Activated naive CD4-positive, alpha-beta T cell treated with anti-CD3 and anti-CD28 coated beads, Interleukin-2, amount 50 U/mL, for 24 hours (primary cell): ENCODE measurements around the gene ACOT11.

Source experiments
- H3K27ac Mint-ChIP-seq: one replicate; pipeline ENCODE4 v1.8.0; 2021; ENCODE audit warnings: mild to moderate bottlenecking, mixed read lengths
- H3K27me3 Mint-ChIP-seq: one replicate; pipeline ENCODE4 v1.8.0; 2021; ENCODE audit warnings: mixed read lengths
- H3K36me3 Mint-ChIP-seq: one replicate; pipeline ENCODE4 v1.8.0; 2021; ENCODE audit warnings: mixed read lengths
- H3K4me1 Mint-ChIP-seq: one replicate; pipeline ENCODE4 v1.8.0; 2021; ENCODE audit warnings: mixed read lengths
- H3K4me3 Mint-ChIP-seq: one replicate; pipeline ENCODE4 v1.8.0; 2021; ENCODE audit warnings: mild to moderate bottlenecking, mixed read lengths
- H3K9me3 Mint-ChIP-seq: one replicate; pipeline ENCODE4 v1.8.0; 2021; ENCODE audit warnings: mixed read lengths

The ACOT11 gene

DNA sequence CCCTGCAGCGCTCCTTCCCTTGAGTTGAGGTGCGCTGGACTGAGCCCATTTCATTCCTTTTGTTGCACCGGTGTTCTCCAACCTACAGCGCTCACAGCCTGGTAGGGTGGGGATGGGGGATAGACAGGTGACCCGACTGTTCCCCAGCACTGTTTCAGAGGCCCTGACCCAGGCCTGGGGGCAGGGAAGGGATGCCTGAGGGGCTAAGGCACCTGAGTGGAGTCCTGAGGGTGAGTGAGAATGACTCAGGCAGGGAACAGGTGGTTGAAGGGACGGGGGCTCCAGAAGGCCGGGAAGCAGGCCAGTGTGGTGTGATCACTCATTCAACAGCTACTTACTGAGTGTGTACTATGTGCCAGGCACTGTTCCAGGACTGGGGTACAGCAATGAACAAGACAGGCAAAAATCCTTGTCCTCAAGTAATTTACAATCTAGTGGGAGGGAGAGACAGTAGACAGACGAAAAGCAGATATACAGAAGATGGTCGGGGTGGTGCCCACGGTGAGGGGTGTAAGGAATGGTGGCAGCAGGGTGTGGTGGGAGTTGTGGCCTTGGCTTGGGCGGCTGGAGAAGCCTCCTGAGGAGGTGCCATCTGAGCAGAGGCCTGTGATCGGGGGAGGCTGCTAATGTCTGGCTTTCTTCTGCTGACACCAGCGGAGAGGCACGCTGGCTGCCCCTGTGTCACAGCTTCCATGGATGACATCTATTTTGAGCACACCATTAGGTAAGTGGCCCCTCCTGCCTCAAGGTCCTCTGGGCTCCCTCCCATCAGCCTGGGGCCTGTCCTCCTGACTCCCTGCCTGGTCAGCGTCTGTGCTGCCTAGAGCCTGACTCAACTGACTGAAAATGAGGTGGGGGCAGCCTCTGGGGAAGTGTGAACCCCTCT, 37.4 kb downstream of the ACOT11 start:
- H3K4me3 Mint-ChIP-seq, result no peak overlapping the region
- peaks cover 5% of the 10 kb centered on the region for H3K4me1 Mint-ChIP-seq
- no peaks in the 10 kb centered on the region for H3K9me3 Mint-ChIP-seq
- no peaks in the 10 kb centered on the region for H3K36me3 Mint-ChIP-seq
- no peaks in the 10 kb centered on the region for H3K27me3 Mint-ChIP-seq
- no peak overlapping the region for H3K27ac Mint-ChIP-seq

DNA sequence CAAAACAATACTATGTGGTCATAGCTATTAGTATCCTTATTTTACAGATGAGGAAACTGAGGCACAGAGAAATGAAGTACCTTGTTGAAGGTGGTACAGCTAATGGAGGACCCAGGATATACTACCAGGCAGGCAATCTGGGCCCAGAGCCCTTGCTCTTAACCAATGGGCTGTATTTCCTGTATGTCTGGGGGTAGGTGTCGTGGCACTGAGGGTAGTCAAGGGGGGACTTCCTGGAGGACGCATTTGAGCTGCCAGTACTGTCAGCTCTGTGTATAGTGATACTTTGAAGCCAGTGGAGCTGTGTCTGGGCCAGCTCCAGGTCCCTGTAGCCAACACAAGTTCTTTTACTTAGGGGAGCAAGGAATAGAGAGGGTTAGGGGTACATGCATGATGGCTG, 40.3 kb downstream of the ACOT11 start:
- Mint-ChIP-seq H3K9me3 (no peaks in the 10 kb centered on the region), H3K4me1 (peaks cover 5% of the 10 kb centered on the region), H3K27ac (no peak overlapping the region), H3K4me3 (no peak overlapping the region), H3K36me3 (no peaks in the 10 kb centered on the region), H3K27me3 (no peaks in the 10 kb centered on the region)

DNA sequence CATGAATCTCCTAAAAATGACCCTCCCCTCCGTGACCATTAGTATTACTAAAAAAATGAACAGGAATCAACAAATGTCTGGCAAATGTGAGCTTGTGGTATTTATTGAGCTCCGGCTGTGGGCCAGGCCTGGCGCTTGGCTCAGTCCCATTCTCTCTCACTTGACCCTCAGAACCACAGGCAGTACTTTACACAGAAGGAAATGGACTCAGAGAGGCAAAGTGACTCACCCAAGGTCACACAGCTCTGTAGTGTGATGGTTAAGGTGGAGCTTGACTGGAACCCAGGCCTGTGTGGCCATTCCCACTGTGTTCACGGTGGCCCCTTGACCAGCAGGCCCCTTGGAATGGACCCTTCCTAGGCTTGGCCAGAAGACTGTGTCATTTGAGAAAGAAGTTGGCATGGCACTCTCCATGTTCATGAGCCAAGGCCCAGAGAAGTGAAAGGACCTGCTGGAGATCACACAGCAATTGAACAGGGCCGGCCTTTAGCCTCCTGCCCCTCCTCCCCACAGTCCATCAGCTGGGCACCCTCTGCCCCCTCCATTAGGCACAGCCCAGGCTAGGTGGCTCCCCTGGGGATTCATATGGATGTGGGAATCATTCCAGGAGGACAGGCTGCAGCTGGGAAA, 43.2 kb downstream of the ACOT11 start:
- H3K9me3 Mint-ChIP-seq, result no peaks in the 10 kb centered on the region
- no peak overlapping the region for H3K4me3 Mint-ChIP-seq
- no peak overlapping the region for H3K27ac Mint-ChIP-seq
- no peaks in the 10 kb centered on the region for H3K27me3 Mint-ChIP-seq
- no peaks in the 10 kb centered on the region for H3K36me3 Mint-ChIP-seq
- H3K4me1 Mint-ChIP-seq, result peaks cover 5% of the 10 kb centered on the region

DNA sequence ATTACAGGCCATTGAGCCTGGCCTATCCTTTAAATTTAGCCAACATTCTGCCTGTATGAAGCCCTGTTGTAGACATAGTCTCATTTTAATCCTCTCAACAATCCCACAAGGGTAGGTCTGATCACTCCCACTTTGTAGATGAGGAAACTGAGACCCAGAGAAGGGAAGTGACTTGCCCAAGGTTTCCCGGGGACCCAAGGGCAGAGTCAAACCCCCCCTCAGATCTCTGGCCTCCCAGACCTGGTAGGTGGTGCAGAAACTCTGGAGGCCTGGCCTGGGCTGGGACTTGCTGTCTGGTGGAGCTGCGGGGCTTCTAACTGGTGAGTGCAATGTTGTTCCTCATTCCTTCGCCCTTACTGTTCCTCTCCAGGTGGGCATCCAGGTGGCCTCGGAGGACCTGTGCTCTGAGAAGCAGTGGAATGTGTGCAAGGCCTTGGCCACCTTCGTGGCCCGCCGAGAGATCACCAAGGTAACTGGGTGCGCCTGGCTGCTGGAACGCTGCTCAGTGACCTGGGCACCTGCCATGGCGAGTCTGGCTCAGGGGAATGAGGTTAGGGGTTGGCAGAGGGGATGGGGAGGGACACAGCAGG, 45.6 kb downstream of the ACOT11 start:
- Mint-ChIP-seq H3K4me3 (no peak overlapping the region), H3K4me1 (no peaks in the 10 kb centered on the region), H3K27me3 (no peaks in the 10 kb centered on the region), H3K9me3 (no peaks in the 10 kb centered on the region), H3K27ac (no peak overlapping the region), H3K36me3 (no peaks in the 10 kb centered on the region)

DNA sequence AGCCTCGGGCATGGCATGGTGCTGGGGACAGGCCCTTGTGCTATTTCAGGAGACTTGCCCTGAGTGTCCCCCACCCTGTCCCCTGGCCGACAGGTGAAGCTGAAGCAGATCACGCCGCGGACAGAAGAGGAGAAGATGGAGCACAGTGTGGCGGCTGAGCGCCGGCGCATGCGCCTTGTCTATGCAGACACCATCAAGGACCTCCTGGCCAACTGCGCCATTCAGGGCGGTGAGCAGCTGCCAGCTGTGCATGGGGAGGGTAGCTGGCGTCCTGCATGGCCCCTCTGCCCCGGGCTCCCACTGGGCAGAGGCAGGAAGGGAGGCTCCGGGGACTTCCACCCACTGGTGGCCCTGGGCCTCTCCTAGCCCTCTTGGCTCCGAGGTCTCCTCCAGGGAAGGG, 46.4 kb downstream of the ACOT11 start:
- Mint-ChIP-seq H3K36me3 (no peaks in the 10 kb centered on the region), H3K27ac (no peak overlapping the region), H3K9me3 (no peaks in the 10 kb centered on the region), H3K4me3 (no peak overlapping the region), H3K27me3 (no peaks in the 10 kb centered on the region), H3K4me1 (no peaks in the 10 kb centered on the region)

DNA sequence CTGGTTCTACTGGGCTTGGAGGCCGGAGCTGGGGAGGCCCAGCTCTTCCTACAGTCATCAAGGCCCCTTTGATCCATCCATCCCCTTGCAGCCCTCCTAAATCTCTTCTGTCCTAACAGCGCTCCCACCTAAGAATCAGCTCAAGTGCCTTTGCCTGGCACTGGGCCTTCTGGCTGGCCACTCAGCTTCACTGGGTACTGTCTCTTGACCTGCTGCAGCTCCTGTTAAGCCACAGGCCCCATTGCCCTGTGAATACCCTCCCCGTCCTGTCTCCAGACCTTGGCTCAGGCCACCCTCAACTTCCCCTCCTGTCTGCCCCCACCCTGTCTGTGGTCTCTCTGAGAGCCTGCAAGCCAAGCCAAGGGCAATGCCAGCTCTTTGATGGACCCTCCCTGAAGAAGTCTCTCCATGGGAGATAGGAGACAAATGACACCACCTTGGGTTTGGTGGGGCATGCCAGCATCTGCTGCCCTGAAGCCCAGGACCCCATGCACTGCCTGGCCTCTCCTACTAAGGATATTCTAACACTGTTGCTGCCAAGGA, 48.0 kb downstream of the ACOT11 start:
- no peak overlapping the region for H3K27ac Mint-ChIP-seq
- H3K4me3 Mint-ChIP-seq, result no peak overlapping the region
- no peaks in the 10 kb centered on the region for H3K9me3 Mint-ChIP-seq
- no peaks in the 10 kb centered on the region for H3K36me3 Mint-ChIP-seq
- H3K4me1 Mint-ChIP-seq, result no peaks in the 10 kb centered on the region
- H3K27me3 Mint-ChIP-seq, result no peaks in the 10 kb centered on the region

DNA sequence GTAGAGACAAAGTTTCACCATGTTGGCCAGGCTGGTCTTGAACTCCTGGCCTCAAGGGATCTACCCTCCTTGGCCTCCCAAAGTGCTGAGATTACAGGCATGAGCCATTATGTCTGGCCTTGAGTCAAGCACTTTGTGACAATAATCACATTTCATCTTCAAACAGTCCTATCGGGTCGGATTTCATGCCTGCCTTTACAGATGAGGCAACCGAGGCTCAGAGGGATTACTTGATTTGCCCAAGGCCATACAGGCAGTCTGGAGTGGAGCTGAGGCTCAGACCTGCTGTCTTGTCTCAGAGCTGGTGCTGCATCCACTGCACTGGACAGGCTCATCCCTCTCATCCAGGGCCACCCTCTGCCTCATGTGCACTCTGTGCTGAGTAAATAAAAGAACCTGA, 48.7 kb downstream of the ACOT11 start:
- Mint-ChIP-seq H3K27me3 (no peaks in the 10 kb centered on the region), H3K36me3 (no peaks in the 10 kb centered on the region), H3K9me3 (no peaks in the 10 kb centered on the region), H3K27ac (no peak overlapping the region), H3K4me1 (no peaks in the 10 kb centered on the region), H3K4me3 (no peak overlapping the region)

DNA sequence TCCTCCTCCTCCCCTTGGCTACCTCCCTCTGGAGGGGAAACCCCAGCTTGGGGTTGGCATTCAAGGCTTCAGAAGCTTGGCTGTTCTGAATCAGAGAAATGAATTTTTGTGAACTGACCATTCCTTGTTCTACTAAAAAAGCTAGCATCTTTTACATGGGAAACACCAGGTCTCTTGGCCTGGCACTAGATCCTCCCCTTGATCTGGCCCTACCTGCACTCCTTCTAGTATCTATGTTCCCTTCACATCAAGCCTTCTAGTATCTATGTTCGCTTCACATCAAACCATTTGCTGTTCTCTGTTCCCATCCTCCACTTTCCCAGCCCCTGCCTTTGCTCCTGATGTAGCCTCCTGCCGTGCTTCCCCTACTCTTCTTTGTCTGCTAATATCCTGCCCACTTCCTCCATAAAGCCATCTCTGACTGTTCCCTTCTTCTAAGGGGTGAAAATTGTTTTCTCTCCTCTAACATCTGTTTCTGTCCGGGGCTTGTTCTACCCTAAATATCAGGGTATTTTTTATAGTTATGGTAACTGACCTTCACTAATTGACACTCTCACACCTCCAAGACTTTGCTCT, 49.5 kb downstream of the ACOT11 start:
- H3K27me3 Mint-ChIP-seq, result no peaks in the 10 kb centered on the region
- H3K4me3 Mint-ChIP-seq, result no peak overlapping the region
- no peaks in the 10 kb centered on the region for H3K9me3 Mint-ChIP-seq
- no peak overlapping the region for H3K27ac Mint-ChIP-seq
- no peaks in the 10 kb centered on the region for H3K4me1 Mint-ChIP-seq
- H3K36me3 Mint-ChIP-seq, result no peaks in the 10 kb centered on the region

DNA sequence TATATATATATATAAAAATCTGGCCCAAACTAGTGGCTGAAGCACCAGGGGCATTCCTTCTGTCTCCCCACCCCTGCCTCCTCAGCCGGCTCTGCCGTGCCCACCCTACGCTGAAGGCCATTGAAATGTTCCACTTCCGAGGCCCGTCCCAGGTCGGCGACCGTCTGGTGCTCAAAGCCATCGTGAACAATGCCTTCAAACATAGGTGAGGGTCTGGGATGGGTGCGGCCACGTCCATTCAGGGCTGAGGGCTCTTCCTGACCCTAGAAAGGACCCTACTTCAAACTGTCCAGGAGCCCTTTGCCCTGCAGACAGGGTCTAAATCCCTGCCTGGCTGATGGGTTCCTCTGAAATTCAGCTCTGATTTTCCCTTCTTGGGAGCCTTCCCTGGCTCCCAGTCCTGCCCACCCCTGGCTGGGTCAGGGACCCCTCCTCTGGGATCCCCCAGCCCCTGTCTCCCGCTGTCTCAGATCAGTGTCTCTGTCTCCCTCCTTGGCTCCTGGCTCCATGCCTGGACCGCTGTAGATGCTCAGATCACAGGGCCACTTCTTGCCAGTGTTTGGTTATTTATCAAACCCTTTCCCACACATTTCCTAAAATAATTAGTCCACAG, 51.3 kb downstream of the ACOT11 start:
- H3K9me3 Mint-ChIP-seq, result no peaks in the 10 kb centered on the region
- no peaks in the 10 kb centered on the region for H3K36me3 Mint-ChIP-seq
- H3K27me3 Mint-ChIP-seq, result no peaks in the 10 kb centered on the region

DNA sequence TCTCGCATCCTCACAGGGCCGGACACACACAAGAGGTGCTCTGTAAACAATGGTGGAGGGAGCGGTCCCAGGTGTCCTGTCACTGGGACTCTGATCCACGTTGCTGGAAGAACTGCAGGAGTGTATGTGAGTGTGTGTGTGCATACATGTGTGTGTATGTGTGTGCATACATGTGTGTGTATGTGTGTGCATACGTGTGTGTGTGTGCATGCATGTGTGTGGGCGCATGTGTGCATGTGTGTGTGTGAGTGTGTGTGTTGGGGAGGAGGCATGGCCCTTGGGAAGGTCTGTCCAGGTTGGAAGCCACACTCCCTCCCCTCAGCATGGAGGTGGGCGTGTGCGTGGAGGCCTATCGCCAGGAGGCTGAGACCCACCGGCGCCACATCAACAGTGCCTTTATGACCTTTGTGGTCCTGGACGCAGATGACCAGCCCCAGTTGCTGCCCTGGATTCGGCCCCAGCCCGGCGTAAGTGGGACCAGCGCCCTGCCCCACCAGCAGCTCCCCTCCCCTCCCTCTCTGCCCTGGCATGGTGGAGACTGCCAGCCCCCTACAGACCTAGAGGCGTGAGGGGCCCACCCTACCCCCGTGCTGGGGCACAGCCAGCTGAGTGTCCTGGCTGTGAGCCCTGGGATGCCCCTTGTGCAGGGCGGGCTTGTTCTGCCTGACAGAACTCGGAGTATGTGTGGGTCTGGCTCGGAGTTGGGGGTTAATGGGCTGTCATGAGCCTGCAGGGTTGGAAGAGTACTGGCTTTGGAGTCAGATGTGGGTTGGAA, 53.1 kb downstream of the ACOT11 start:
- H3K36me3 Mint-ChIP-seq, result no peaks in the 10 kb centered on the region
- peaks cover 14% of the 10 kb centered on the region for H3K4me1 Mint-ChIP-seq
- no peaks in the 10 kb centered on the region for H3K27me3 Mint-ChIP-seq
- H3K9me3 Mint-ChIP-seq, result no peaks in the 10 kb centered on the region
- H3K27ac Mint-ChIP-seq, result no peak overlapping the region
- no peak overlapping the region for H3K4me3 Mint-ChIP-seq

More for the DNA sequence above, 51.3 kb downstream of the ACOT11 start:
- Mint-ChIP-seq H3K4me1 (peaks cover 2% of the 10 kb centered on the region), H3K27ac (no peak overlapping the region), H3K4me3 (no peak overlapping the region)

DNA sequence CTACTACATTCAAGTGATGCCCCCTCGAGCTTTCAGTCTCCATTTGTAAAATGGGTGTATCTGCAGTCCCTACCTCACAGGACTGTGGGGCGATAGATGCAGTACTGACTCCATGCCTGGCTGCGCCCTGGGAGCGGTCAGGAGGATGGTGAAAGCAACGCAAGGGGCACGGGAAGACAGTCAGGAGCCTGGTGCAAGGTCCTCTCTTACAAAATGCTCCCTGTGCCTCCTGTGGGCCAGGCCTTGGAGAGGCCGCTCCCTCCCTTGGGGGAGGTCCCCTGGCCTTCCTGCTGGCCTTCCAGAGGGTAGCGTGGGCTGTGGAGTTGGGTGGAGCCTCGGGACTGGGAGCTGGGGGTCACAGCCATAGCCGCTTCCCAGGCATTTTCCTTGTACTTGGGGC, 53.7 kb downstream of the ACOT11 start:
- H3K4me1 Mint-ChIP-seq, result peaks cover 14% of the 10 kb centered on the region
- H3K27me3 Mint-ChIP-seq, result no peaks in the 10 kb centered on the region
- no peak overlapping the region for H3K27ac Mint-ChIP-seq
- no peaks in the 10 kb centered on the region for H3K9me3 Mint-ChIP-seq
- no peak overlapping the region for H3K4me3 Mint-ChIP-seq
- no peaks in the 10 kb centered on the region for H3K36me3 Mint-ChIP-seq

DNA sequence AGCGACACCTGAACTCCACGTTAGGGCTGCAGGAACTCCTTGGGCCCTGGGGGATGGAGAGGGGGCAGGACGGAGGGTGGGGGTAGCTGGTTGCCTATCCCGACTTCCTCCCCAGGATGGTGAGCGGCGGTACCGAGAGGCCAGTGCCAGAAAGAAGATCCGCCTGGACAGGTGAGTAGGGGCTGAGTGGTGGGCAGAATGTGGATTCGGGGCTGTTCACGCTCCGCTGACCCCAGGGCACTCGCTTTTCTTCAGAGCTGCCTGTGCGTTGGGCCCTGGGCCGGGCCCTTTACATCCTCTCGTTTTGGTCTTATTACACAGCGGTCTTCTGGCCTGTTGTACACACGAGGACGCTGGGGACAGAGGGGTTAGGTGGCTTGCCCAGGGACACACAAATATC, 54.5 kb downstream of the ACOT11 start:
- H3K9me3 Mint-ChIP-seq, result no peaks in the 10 kb centered on the region
- no peak overlapping the region for H3K4me3 Mint-ChIP-seq
- no peaks in the 10 kb centered on the region for H3K27me3 Mint-ChIP-seq
- H3K27ac Mint-ChIP-seq, result no peak overlapping the region
- H3K4me1 Mint-ChIP-seq, result peaks cover 14% of the 10 kb centered on the region
- no peaks in the 10 kb centered on the region for H3K36me3 Mint-ChIP-seq

DNA sequence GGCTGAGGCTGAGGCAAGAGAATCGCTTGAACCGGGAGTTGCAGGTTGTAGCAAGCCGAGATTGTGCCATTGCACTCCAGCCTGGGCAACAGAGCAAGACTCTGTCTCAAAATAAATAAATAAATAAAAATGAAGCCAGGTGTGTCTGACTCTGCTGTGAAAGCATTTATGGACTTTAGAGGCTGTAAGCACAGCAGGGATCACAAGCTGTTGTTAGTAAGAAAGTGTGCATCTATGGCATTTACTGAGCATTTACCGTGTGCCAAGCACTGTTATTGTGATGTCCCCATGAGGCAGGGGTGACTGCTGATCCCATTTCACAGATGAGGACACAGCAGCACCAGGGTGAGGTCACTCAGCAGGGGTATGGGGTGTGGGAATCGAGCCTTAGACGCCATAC, 55.2 kb downstream of the ACOT11 start:
- no peaks in the 10 kb centered on the region for H3K36me3 Mint-ChIP-seq
- no peaks in the 10 kb centered on the region for H3K9me3 Mint-ChIP-seq
- H3K27ac Mint-ChIP-seq, result no peak overlapping the region
- H3K4me1 Mint-ChIP-seq, result peaks cover 14% of the 10 kb centered on the region
- H3K4me3 Mint-ChIP-seq, result no peak overlapping the region
- H3K27me3 Mint-ChIP-seq, result no peaks in the 10 kb centered on the region

DNA sequence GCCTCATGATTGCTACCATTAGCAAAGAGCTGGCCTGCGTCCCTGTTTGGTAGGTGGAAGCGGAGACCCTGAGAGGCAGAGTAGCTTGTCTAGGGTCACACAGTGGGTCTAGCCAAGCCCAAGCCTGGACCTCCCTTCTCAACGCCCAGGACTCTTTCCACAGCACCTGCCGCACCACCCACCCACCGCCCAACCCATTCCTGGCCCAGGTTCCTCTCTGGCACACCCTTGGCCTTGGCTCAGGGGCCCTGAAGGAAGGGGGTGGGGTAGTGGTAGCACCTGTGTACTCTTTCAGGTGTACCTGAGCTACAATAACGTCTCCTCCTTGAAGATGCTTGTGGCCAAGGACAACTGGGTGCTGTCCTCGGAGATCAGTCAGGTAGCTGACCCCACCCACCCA, 56.0 kb downstream of the ACOT11 start:
- peaks cover 14% of the 10 kb centered on the region for H3K4me1 Mint-ChIP-seq
- no peaks in the 10 kb centered on the region for H3K27me3 Mint-ChIP-seq
- no peak overlapping the region for H3K27ac Mint-ChIP-seq
- H3K36me3 Mint-ChIP-seq, result no peaks in the 10 kb centered on the region
- no peak overlapping the region for H3K4me3 Mint-ChIP-seq
- H3K9me3 Mint-ChIP-seq, result no peaks in the 10 kb centered on the region
